GM23338 (cell line): Measurements from ENCODE around the gene CEACAM3. TPM values are rescaled to one million over a fixed set of nuclear protein-coding genes. Genes with fewer than 3 reads are reported as not detected.

Source experiments
- ATAC-seq: fragments of 200-7000 bp; cut with Tn5 transposase; 3 replicates; pipeline ENCODE4 v1.9.1; 2020
- DNase-seq: peaks from one replicate; pipeline ENCODE4 v3.0.0-alpha.2; 2015; ENCODE audit warnings: low spot score
- H2AFZ ChIP-seq: fragments of 200-600 bp; sonication (generic); 2 replicates; pipeline ENCODE4 v1.8.0; 2016; ENCODE audit warnings: antibody characterized with exemption, mild to moderate bottlenecking, moderate library complexity
- H3F3A ChIP-seq: fragments of 200-600 bp; sonication (generic); replicated peaks from 2 replicates; pipeline ENCODE4 v1.8.0; 2017; ENCODE audit warnings: antibody characterized with exemption, mixed run types, low read depth
- H3K27ac ChIP-seq: fragments of 200-600 bp; sonication (generic); 2 replicates; pipeline ENCODE4 v1.6.1; 2016; ENCODE audit warnings: low read depth
- H3K27me3 ChIP-seq: fragments of 200-600 bp; sonication (generic); 2 replicates; pipeline ENCODE4 v1.8.0; 2016; ENCODE audit warnings: mild to moderate bottlenecking, mixed run types, moderate library complexity; ENCODE audit not compliant: insufficient read depth
- H3K36me3 ChIP-seq: fragments of 200-600 bp; sonication (generic); 2 replicates; pipeline ENCODE4 v1.8.0; 2016; ENCODE audit warnings: mild to moderate bottlenecking; ENCODE audit not compliant: insufficient read depth
- H3K4me1 ChIP-seq: fragments of 200-600 bp; sonication (generic); 2 replicates; pipeline ENCODE4 v1.8.0; 2016; ENCODE audit warnings: mild to moderate bottlenecking, moderate library complexity; ENCODE audit not compliant: insufficient read depth
- H3K4me2 ChIP-seq: fragments of 200-600 bp; sonication (generic); 2 replicates; pipeline ENCODE4 v1.7.1; 2017; ENCODE audit warnings: mixed run types
- H3K4me3 ChIP-seq: fragments of 200-600 bp; sonication (generic); 2 replicates; pipeline ENCODE4 v1.6.1; 2016; ENCODE audit warnings: mixed run types
- H3K79me2 ChIP-seq: fragments of 200-600 bp; sonication (generic); replicated peaks from 2 replicates; pipeline ENCODE4 v1.8.0; 2017; ENCODE audit warnings: mild to moderate bottlenecking; ENCODE audit not compliant: insufficient read depth
- H3K9me2 ChIP-seq: fragments of 200-600 bp; sonication (generic); 2 replicates; pipeline ENCODE4 v1.8.0; 2017; ENCODE audit not compliant: insufficient read depth
- H4K20me1 ChIP-seq: fragments of 200-600 bp; sonication (generic); replicated peaks from 2 replicates; pipeline ENCODE4 v1.8.0; 2017; ENCODE audit warnings: mild to moderate bottlenecking; ENCODE audit not compliant: insufficient read depth
- H3K27ac Mint-ChIP-seq: 2 replicates; pipeline ENCODE4 v1.8.0; 2020; ENCODE audit warnings: inconsistent platforms, mild to moderate bottlenecking, moderate library complexity, mixed read lengths
- H3K27me3 Mint-ChIP-seq: 3 replicates; pipeline ENCODE4 v1.8.0; 2022; ENCODE audit warnings: low read depth, mild to moderate bottlenecking, moderate library complexity, mixed read lengths, inconsistent platforms; ENCODE audit not compliant: insufficient read depth, poor library complexity
- H3K36me3 Mint-ChIP-seq: 3 replicates; pipeline ENCODE4 v1.8.0; 2021; ENCODE audit warnings: low read depth, mild to moderate bottlenecking, inconsistent platforms, moderate library complexity, mixed read lengths
- H3K4me1 Mint-ChIP-seq: 3 replicates; pipeline ENCODE4 v1.8.0; 2020; ENCODE audit warnings: mild to moderate bottlenecking, inconsistent platforms, mixed read lengths
- H3K4me3 Mint-ChIP-seq: 3 replicates; pipeline ENCODE4 v1.8.0; 2021; ENCODE audit warnings: moderate library complexity, mild to moderate bottlenecking, inconsistent platforms, mixed read lengths
- H3K9me3 Mint-ChIP-seq: 3 replicates; pipeline ENCODE4 v1.8.0; 2020; ENCODE audit warnings: moderate library complexity, mild to moderate bottlenecking, inconsistent platforms, mixed read lengths
- ETS1 ChIP-seq: IDR thresholded peaks from 2 replicates; pipeline ENCODE4 v1.6.1; 2016; ENCODE audit warnings: antibody characterized with exemption
- EZH2 ChIP-seq: fragments of 200-600 bp; sonication (generic); IDR thresholded peaks from one replicate; pipeline ENCODE4 v1.8.0; 2017; ENCODE audit warnings: antibody characterized with exemption, mild to moderate bottlenecking, low read depth; ENCODE audit not compliant: unreplicated experiment
- ZNF462 ChIP-seq: fragments of 250-450 bp; sonication (Bioruptor Pico); IDR thresholded peaks from 2 replicates; pipeline ENCODE4 v1.5.0; 2020; ENCODE audit warnings: mild to moderate bottlenecking, moderate library complexity
- polyA plus RNA-seq: library from polyadenylated mRNA; unstranded; fragments of >200 nt; fragmentation: Nextera tagmentation; extraction: Ambion mirVana; gene quantifications from 2 replicates; pipeline ENCODE4 v1.2.1, GENCODE V29; 2016
- total RNA-seq: library from RNA; depleted of rRNA; stranded (reverse); fragments of >200 nt; shearing (Covaris generic); gene quantifications from 2 replicates; pipeline ENCODE4 v1.2.3, GENCODE V29; 2014

Gene CEACAM3
- total and polyA plus RNA-seq, 2 experiments from 2014 or later = not detected

DNA sequence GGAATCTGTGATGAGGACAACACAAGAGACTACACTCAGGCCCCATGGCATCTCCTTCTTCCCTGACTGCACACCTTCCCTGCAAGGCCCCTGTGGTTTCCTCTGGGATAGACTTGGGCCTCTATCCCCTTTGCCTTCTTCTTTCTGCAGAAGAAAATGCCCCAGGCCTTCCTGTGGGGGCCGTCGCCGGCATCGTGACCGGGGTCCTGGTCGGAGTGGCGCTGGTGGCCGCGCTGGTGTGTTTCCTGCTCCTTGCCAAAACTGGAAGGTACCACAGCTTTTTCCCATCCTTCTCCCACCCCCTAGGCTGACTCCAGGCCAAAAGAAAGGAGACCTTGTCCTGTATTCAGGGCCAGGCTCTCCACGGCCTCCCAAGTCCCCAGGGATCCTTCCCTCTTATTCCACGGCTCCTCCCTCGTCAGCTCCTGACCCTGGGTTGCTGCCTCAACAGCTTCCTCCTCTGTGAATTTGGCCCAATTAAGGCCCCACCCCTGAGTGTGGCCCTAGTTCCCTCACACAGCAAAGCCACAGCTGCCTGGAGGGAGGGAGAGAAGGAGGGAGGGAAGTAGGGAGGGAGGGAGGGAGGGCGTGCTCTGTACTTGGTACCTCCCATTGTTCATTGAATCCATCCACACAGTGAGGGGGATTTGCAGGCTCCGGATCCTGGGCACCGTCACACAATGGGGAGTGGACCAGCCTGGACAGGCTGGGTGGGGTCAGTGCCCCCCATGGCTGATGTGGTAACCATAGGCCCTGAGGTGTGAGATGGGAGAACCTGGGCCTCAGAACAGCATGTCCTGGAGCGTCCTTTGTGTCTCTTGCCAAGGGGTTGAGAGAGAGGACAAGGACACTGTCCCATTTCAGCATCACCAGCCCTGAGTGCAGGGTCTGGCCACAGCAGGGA is 12.5 kb downstream of the CEACAM3 start:
- no peaks in the 10 kb centered on the region for H4K20me1 ChIP-seq
- no peaks in the 10 kb centered on the region for H3F3A ChIP-seq
- Mint-ChIP-seq H3K9me3 (no peaks in the 10 kb centered on the region), H3K4me1 (no peaks in the 10 kb centered on the region), H3K36me3 (no peaks in the 10 kb centered on the region), H3K4me3 (no peak overlapping the region), H3K27me3 (peaks cover 11% of the 10 kb centered on the region), H3K27ac (no peak overlapping the region)
- TF ChIP-seq ETS1 (no peak), EZH2 (no peak), ZNF462 (no peak)
- no peaks in the 10 kb centered on the region for H3K4me1 ChIP-seq
- DNase-seq (no peak), ATAC-seq (no peak)
- H3K4me3 ChIP-seq = no peak overlapping the region
- no peaks in the 10 kb centered on the region for H3K36me3 ChIP-seq
- H3K27me3 ChIP-seq = no peaks in the 10 kb centered on the region
- H2AFZ ChIP-seq = no peak overlapping the region
- H3K9me2 ChIP-seq = no peaks in the 10 kb centered on the region
- no peak overlapping the region for H3K4me2 ChIP-seq
- no peaks in the 10 kb centered on the region for H3K79me2 ChIP-seq
- H3K27ac ChIP-seq = no peak overlapping the region
